Measurements from ENCODE around the gene SPATA9.
"Not testable (repeated sequence)": the region's sequence is repeated elsewhere in the genome, so short reads cannot be mapped to it uniquely, and the experiment has no call there.

SPATA9 gene

GRCh38 chr5:95715799-95716461 is 33.1 kb upstream of the SPATA9 start:
- no peak for TF ChIP-seq CTCF (conservative IDR thresholded peaks at IDR 0.05; ENCODE audit: control insufficient read depth, insufficient read depth, low read depth, low read length)
- no peak overlapping the region for H3K4me3 ChIP-seq (ENCODE audit: control insufficient read depth, low read depth, low read length)
- peak; percentile 93 for DNase-seq (ENCODE audit: low read depth)

- DNase-seq (ENCODE audit: low read depth), result no peak
- no peak overlapping the region for H3K4me3 ChIP-seq (ENCODE audit: control insufficient read depth, low read depth, low read length)
- no peak for TF ChIP-seq CTCF (conservative IDR thresholded peaks at IDR 0.05; ENCODE audit: control insufficient read depth, insufficient read depth, low read depth, low read length)
Measured at GRCh38 chr5:95713960-95714710, 31.3 kb upstream of the SPATA9 start.

- H3K4me3 ChIP-seq (ENCODE audit: control insufficient read depth, low read depth, low read length); DNase-seq (ENCODE audit: low read depth): not testable (repeated sequence)
Measured at GRCh38 chr5:95713246-95713645, 30.5 kb upstream of the SPATA9 start.

DNA sequence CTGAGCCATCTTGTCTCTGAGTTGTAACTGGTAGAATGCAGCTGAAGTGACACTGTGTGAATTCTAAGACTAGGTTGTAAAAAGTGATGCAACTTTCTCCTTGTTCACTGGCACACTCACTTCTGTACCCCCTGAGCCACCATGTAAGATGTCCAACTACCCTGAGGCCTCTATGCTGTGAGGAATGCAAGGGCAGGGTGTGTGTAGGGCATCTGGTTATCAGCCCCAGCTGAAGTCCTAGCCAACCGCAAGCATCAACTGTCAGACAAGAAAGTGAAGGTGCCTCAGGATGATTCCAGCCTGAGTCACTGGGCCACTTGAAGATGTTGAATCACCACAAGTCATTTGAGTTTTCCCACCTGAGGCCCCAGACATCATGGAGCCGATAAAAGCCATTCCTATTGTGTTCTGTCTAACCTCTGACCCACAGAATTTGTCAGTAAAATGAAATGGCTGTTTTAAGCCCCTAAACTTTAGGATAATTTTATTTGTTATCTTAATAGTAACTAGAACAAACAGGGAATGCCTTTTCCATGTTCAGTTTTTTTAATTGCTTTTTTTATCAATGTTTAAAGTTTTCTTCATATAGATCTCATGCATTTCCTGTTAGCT is 29.7 kb upstream of the SPATA9 start:
- H3K4me3 ChIP-seq (ENCODE audit: control insufficient read depth, low read depth, low read length), result no peak overlapping the region
- TF ChIP-seq CTCF (conservative IDR thresholded peaks at IDR 0.05; ENCODE audit: control insufficient read depth, insufficient read depth, low read depth, low read length), result no peak
- peak; percentile 72 for DNase-seq (ENCODE audit: low read depth)

- no peak for DNase-seq (ENCODE audit: low read depth)
- no peak for TF ChIP-seq CTCF (conservative IDR thresholded peaks at IDR 0.05; ENCODE audit: control insufficient read depth, insufficient read depth, low read depth, low read length)
- H3K4me3 ChIP-seq (ENCODE audit: control insufficient read depth, low read depth, low read length), result no peak overlapping the region
Measured at GRCh38 chr5:95711501-95712346, 28.9 kb upstream of the SPATA9 start.

GRCh38 chr5:95710651-95711500 is 28.1 kb upstream of the SPATA9 start:
- not testable (repeated sequence) for DNase-seq (ENCODE audit: low read depth); H3K4me3 ChIP-seq (ENCODE audit: control insufficient read depth, low read depth, low read length)

Measured in fibroblast of mammary gland (primary cell).